K562 (cell line): ENCODE measurements around the gene APOC1. TPM values are rescaled to one million over a fixed set of nuclear protein-coding genes. Genes with fewer than 3 reads are reported as not detected.

Experiments
- DDX20 ChIP-seq: fragments of 450-650 bp; IDR thresholded peaks from 2 replicates; pipeline ENCODE4 v1.6.1; 2016; ENCODE audit warnings: missing genetic modification characterization, low read depth, mild to moderate bottlenecking, missing compliant biosample characterization, moderate library complexity
- E2F1 ChIP-seq: sonication (generic); formaldehyde crosslinking; IDR thresholded peaks from 2 replicates; pipeline ENCODE4 v1.8.1; 2023; ENCODE audit warnings: mild to moderate bottlenecking, missing genetic modification reagents, moderate library complexity
- EHMT2 ChIP-seq: fragments of 450-650 bp; IDR thresholded peaks from 2 replicates; pipeline ENCODE4 v1.6.1; 2018; ENCODE audit warnings: antibody characterized with exemption
- ESRRA ChIP-seq: fragments of 450-650 bp; IDR thresholded peaks from 2 replicates; pipeline ENCODE4 v1.6.1; 2014; ENCODE audit warnings: low read depth, mild to moderate bottlenecking, moderate library complexity, borderline replicate concordance
- GABPA ChIP-seq: fragments of 200-800 bp; sonication (Bioruptor generic); conservative IDR thresholded peaks from 2 replicates; pipeline ENCODE4 v1.6.1; 2016; ENCODE audit warnings: low read depth, missing genetic modification characterization, missing compliant biosample characterization
- GTF2A2 ChIP-seq: IDR thresholded peaks from 2 replicates; pipeline ENCODE4 v1.6.1; 2016; ENCODE audit warnings: mild to moderate bottlenecking, missing genetic modification characterization, missing compliant biosample characterization
- HMG20B ChIP-seq: fragments of 250-450 bp; sonication (Bioruptor Pico); IDR thresholded peaks from 2 replicates; pipeline ENCODE4 v1.5.0; 2021; ENCODE audit warnings: mild to moderate bottlenecking
- HNRNPL ChIP-seq: fragments of 200-400 bp; formaldehyde crosslinking; IDR thresholded peaks from 2 replicates; pipeline ENCODE4 v1.6.1; 2017; ENCODE audit warnings: low read depth, mild to moderate bottlenecking, low read length
- KDM4B ChIP-seq, 2 experiments: fragments of 450-650 bp in 1 of 2; sonication (generic) in 1 of 2; IDR thresholded peaks; 2 replicates each; pipeline ENCODE4 v1.6.1; 2016 to 2017; ENCODE audit warnings: borderline replicate concordance in 2 of 2, antibody characterized with exemption in 1 of 2, low read depth in 1 of 2, mild to moderate bottlenecking in 1 of 2
- NKRF ChIP-seq: fragments of 450-650 bp; IDR thresholded peaks from 2 replicates; pipeline ENCODE4 v1.6.1; 2016; ENCODE audit warnings: borderline replicate concordance
- PCBP1 ChIP-seq: fragments of 200-400 bp; formaldehyde crosslinking; IDR thresholded peaks from 2 replicates; pipeline ENCODE4 v1.6.1; 2018; ENCODE audit warnings: mild to moderate bottlenecking, low read depth, low read length; ENCODE audit not compliant: poor library complexity, severe bottlenecking
- PHTF2 ChIP-seq: fragments of 250-450 bp; sonication (Bioruptor Pico); IDR thresholded peaks from 2 replicates; pipeline ENCODE4 v1.5.0; 2021; ENCODE audit warnings: mild to moderate bottlenecking
- PML ChIP-seq: IDR thresholded peaks from 2 replicates; pipeline ENCODE4 v1.6.1; 2012; ENCODE audit warnings: low read length, inconsistent platforms
- PURB ChIP-seq: sonication (generic); formaldehyde crosslinking; IDR thresholded peaks from 2 replicates; pipeline ENCODE4 v1.9.0; 2021; ENCODE audit warnings: low read depth, mild to moderate bottlenecking, missing genetic modification reagents
- RB1 ChIP-seq: fragments of 450-650 bp; IDR thresholded peaks from 2 replicates; pipeline ENCODE4 v1.6.1; 2017; ENCODE audit warnings: low read depth, mild to moderate bottlenecking
- SMARCA5 ChIP-seq: fragments of 450-650 bp; IDR thresholded peaks from 2 replicates; pipeline ENCODE4 v1.6.1; 2016
- SNIP1 ChIP-seq: fragments of 450-650 bp; IDR thresholded peaks from 2 replicates; pipeline ENCODE4 v1.7.1; 2017; ENCODE audit warnings: low read depth, mild to moderate bottlenecking
- SP1 ChIP-seq: sonication (generic); formaldehyde crosslinking; IDR thresholded peaks from 2 replicates; pipeline ENCODE4 v1.8.1; 2022; ENCODE audit warnings: mild to moderate bottlenecking, missing genetic modification reagents
- SRSF3 ChIP-seq: fragments of 200-400 bp; formaldehyde crosslinking; IDR thresholded peaks from 2 replicates; pipeline ENCODE4 v1.6.1; 2016; ENCODE audit warnings: mild to moderate bottlenecking, low read length, moderate library complexity; ENCODE audit not compliant: insufficient read depth
- SRSF7 ChIP-seq: fragments of 200-400 bp; formaldehyde crosslinking; optimal IDR thresholded peaks from 2 replicates; pipeline ENCODE3; 2017; ENCODE audit warnings: mild to moderate bottlenecking, low read depth, low read length
- TCF3 ChIP-seq: sonication (generic); formaldehyde crosslinking; IDR thresholded peaks from 2 replicates; pipeline ENCODE4 v1.4.0; 2020; ENCODE audit warnings: mild to moderate bottlenecking, missing genetic modification reagents
- THRB ChIP-seq: fragments of 450-650 bp; formaldehyde crosslinking; conservative IDR thresholded peaks from 2 replicates; pipeline ENCODE4 v1.4.0; 2022; ENCODE audit warnings: mild to moderate bottlenecking, missing genetic modification characterization
- ZNF146 ChIP-seq: IDR thresholded peaks from one replicate; pipeline ENCODE4 v1.6.1; 2018; ENCODE audit warnings: missing compliant biosample characterization; ENCODE audit not compliant: unreplicated experiment
- ZNF224 ChIP-seq: sonication (generic); formaldehyde crosslinking; IDR thresholded peaks from 2 replicates; pipeline ENCODE4 v1.8.0; 2022; ENCODE audit warnings: mild to moderate bottlenecking, missing genetic modification reagents
- ZNF766 ChIP-seq: fragments of 200-800 bp; sonication (Bioruptor generic); conservative IDR thresholded peaks from 2 replicates; pipeline ENCODE4 v1.6.1; 2016; ENCODE audit warnings: missing genetic modification characterization, missing compliant biosample characterization
- ZSCAN29 ChIP-seq: fragments of 450-650 bp; IDR thresholded peaks from 2 replicates; pipeline ENCODE4 v1.6.1; 2017
- polyA plus RNA-seq, 8 experiments: library from polyadenylated mRNA; depleted of rRNA in 4 of 8; stranded (reverse) in 5 of 8; unstranded in 3 of 8; fragments of >200 nt; fragmentation: Nextera tagmentation in 2 of 8; fragmentation: Illumina TruSeq in 1 of 8; extraction: Ambion mirVana in 2 of 8; extraction: Trizol in 1 of 8; gene quantifications; 2 replicates each; pipeline versions ENCODE4 v1.2.1 to v1.2.3, GENCODE V29; 2011 to 2014; ENCODE audit warnings: inconsistent platforms in 1 of 8, missing spikeins in 1 of 8
- total RNA-seq, 7 experiments: library from RNA; depleted of rRNA in 6 of 7; stranded (reverse); fragments of >200 nt in 6 of 7; fragmentation: Illumina TruSeq in 2 of 7; extraction: Trizol in 2 of 7; gene quantifications; 2 replicates each; pipeline versions ENCODE4 v1.2.1 to v1.2.3, GENCODE V29; 2011 to 2021; ENCODE audit warnings: low replicate concordance in 1 of 7

The APOC1 gene
- total and polyA plus RNA-seq, 9 of the 15 experiments (the other 6 are each of a cell fraction or from before 2014, with no cell fraction given) = 115 to 408 (median 220) TPM

- TF ChIP-seq HNRNPL (no peak), NKRF (peak; percentile 96), GABPA (tag) (peak; percentile 94), PURB (CRISPR knock-in tag) (no peak), TCF3 (CRISPR knock-in tag) (no peak; the same call in 1 of the 2 replicates), ZNF766 (no peak), THRB (no peak), E2F1 (CRISPR knock-in tag) (no peak), ESRRA (peak; percentile 46; the same call in 1 of the 2 replicates), KDM4B (IDR thresholded peaks at IDR 0.05; ENCODE audit: borderline replicate concordance in 2 of 2, low read depth in 1 of 2) (peak in 1 of 2 experiments; percentile 54; a peak in 1 of 4 replicates), SRSF3 (no peak), HMG20B (CRISPR knock-in tag) (no peak), ZNF146 (CRISPR knock-in tag) (no peak), GTF2A2 (no peak), SP1 (CRISPR knock-in tag) (peak; percentile 97), SRSF7 (no peak), ZNF224 (CRISPR knock-in tag) (no peak), ZSCAN29 (peak; percentile 87), SNIP1 (no peak), EHMT2 (no peak), SMARCA5 (no peak), PCBP1 (no peak), PHTF2 (CRISPR knock-in tag) (no peak), DDX20 (no peak), RB1 (0 out of 2 replicates have a peak, but pooled peaks have one; percentile 29), PML (peak; percentile 80)
Measured at GRCh38 chr19:44954649-44955504, 40.5 kb downstream of the APOC1 start, which contains the start of gene CLPTM1 (continued).
